Stomach (tissue), 9 donors: ENCODE results near the gene LILRB5. TPM values are rescaled to one million over a fixed set of nuclear protein-coding genes. Genes with fewer than 3 reads are reported as not detected.

Experiments
- DNase-seq, 2 donors: peaks; one replicate each; pipeline versions ENCODE4 v3.0.0 to v3.0.0-alpha.2; 2013 to 2019
- H3K27ac ChIP-seq, 5 donors: fragments of 200-600 bp in 4 of 5; sonication (generic) in 4 of 5; one replicate each; pipeline ENCODE4 v1.5.1; 2013 to 2019; ENCODE audit warnings: mild to moderate bottlenecking in 1 of 5, moderate library complexity in 1 of 5
- H3K27me3 ChIP-seq, 3 donors: fragments of 200-600 bp; sonication (generic); one replicate each; pipeline ENCODE4 v1.5.1; 2017 to 2019; ENCODE audit warnings: mixed run types in 1 of 3
- H3K36me3 ChIP-seq, 4 donors: fragments of 200-600 bp; sonication (generic); 1 replicate in 3 of 4; 2 replicates in 1 of 4; pipeline ENCODE4 v1.5.1; 2016 to 2019
- H3K4me1 ChIP-seq, 4 donors: fragments of 200-600 bp; sonication (generic); one replicate each; pipeline ENCODE4 v1.5.1; 2016 to 2019
- H3K4me3 ChIP-seq, 4 donors: fragments of 200-600 bp; sonication (generic) in 3 of 4; one replicate each; pipeline ENCODE4 v1.5.1; 2016 to 2019; ENCODE audit warnings: mild to moderate bottlenecking in 1 of 4
- H3K9me3 ChIP-seq, 4 donors: fragments of 200-600 bp; sonication (generic); one replicate each; pipeline ENCODE4 v1.5.1; 2016 to 2019
- EP300 ChIP-seq: sonication (generic); formaldehyde crosslinking; IDR thresholded peaks from one replicate; pipeline ENCODE4 v1.6.1; 2017; ENCODE audit warnings: antibody characterized with exemption
- POLR2A ChIP-seq, 4 donors: fragments of 450-650 bp; IDR thresholded peaks; one replicate each; pipeline ENCODE4 v1.6.1; 2016; ENCODE audit warnings: antibody characterized with exemption in 4 of 4, control low read depth in 2 of 4, mild to moderate bottlenecking in 1 of 4, moderate library complexity in 1 of 4
- POLR2AphosphoS5 ChIP-seq, 3 donors: sonication (generic); formaldehyde crosslinking; IDR thresholded peaks; one replicate each; pipeline ENCODE4 v1.6.1; 2016; ENCODE audit warnings: antibody characterized with exemption in 3 of 3
- WGBS, 5 donors: extraction: QIAGEN DNeasy Blood & Tissue Kit in 3 of 5; methylation state at CpG; one replicate each; pipeline versions ENCODE4 v1.1.5 to v1.1.7; 2013 to 2018; 5-methylcytosine and 5-hydroxymethylcytosine counted together
- intact Hi-C: fragments of 100-400 bp; cut with DNase I; formaldehyde crosslinking; loops from one replicate; pipeline ENCODE4 v1.15.1; 2023; ENCODE audit warnings: low total_unique reads
- polyA plus RNA-seq, 3 donors: library from polyadenylated mRNA; stranded (reverse); fragments of 200-250 nt; gene quantifications; one replicate each; pipeline ENCODE4 v1.2.3, GENCODE V29; 2013
- total RNA-seq, 5 donors: library from RNA; depleted of rRNA; stranded (reverse); fragments of >200 nt; gene quantifications; one replicate each; pipeline versions ENCODE4 v1.1.0 to v1.2.3, GENCODE V29; 2014 to 2016
- TF ChIP-seq, protein P1 (sequence below), 7 experiments: fragments of 450-650 bp in 4 of 7; fragments of 200-600 bp in 3 of 7; sonication (generic) in 3 of 7; IDR thresholded peaks; one replicate each; pipeline ENCODE4 v1.5.1; 2016 to 2019; ENCODE audit warnings: antibody characterized with exemption in 7 of 7, control low read depth in 2 of 7, mild to moderate bottlenecking in 1 of 7
- donor health status: healthy with polysubstance abuse.
- donor health status: Bipolar disorder and iron deficiency.
- donor health status: healthy.

Gene LILRB5
- total and polyA plus RNA-seq, 8 donors = 0.28 to 40.8 (median 3.1) TPM; not detected in 1

DNA sequence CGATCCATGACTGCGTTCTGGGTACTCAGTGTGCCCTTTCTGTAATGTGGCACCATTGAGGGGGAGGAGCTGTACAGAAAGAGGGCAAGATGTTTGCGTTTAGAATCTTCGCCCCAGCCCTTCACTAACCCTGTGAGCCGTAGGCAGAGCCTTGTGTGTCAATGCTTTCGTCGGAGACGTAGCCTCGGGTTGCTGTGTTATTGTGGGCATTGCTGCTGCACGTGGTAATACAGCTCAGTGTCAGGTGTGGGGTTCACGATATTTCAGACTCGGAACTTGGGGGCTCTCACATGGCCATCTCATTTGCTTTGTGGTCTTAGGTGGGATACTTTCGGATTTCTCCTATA is 50.3 kb downstream of the LILRB5 start:
- peaks cover 58 to 71% (median 68%) of the 10 kb centered on the region in 4 donors for H3K36me3 ChIP-seq
- H3K4me1 ChIP-seq = peaks cover 83 to 96% (median 95%) of the 10 kb centered on the region in 4 donors
- intact Hi-C loops = no loop called here
- H3K27me3 ChIP-seq = no peaks in the 10 kb centered on the region
- H3K27ac ChIP-seq = peak overlapping the region in 4 of 5 donors; percentile 52 to 94 (median 85)
- no peaks in the 10 kb centered on the region for H3K9me3 ChIP-seq
- TF ChIP-seq, protein P1, sequence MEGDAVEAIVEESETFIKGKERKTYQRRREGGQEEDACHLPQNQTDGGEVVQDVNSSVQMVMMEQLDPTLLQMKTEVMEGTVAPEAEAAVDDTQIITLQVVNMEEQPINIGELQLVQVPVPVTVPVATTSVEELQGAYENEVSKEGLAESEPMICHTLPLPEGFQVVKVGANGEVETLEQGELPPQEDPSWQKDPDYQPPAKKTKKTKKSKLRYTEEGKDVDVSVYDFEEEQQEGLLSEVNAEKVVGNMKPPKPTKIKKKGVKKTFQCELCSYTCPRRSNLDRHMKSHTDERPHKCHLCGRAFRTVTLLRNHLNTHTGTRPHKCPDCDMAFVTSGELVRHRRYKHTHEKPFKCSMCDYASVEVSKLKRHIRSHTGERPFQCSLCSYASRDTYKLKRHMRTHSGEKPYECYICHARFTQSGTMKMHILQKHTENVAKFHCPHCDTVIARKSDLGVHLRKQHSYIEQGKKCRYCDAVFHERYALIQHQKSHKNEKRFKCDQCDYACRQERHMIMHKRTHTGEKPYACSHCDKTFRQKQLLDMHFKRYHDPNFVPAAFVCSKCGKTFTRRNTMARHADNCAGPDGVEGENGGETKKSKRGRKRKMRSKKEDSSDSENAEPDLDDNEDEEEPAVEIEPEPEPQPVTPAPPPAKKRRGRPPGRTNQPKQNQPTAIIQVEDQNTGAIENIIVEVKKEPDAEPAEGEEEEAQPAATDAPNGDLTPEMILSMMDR (IDR thresholded peaks at IDR 0.05) = no peak
- TF ChIP-seq EP300 = no peak
- TF ChIP-seq POLR2AphosphoS5 (IDR thresholded peaks at IDR 0.05) = no peak
- TF ChIP-seq POLR2A (IDR thresholded peaks at IDR 0.05) = no peak
- peak overlapping the region in 2 of 4 donors; percentile 81 to 89 for H3K4me3 ChIP-seq
- 70 to 79% (median 77%) methylated on average over 13 of the region's 13 CpGs for WGBS, 5 donors
- DNase-seq = no peak

- Histone ChIP-seq H3K36me3 (peaks cover 59 to 76% (median 71%) of the 10 kb centered on the region in 4 donors), H3K27ac (peak overlapping the region in 4 of 5 donors; percentile 52 to 94 (median 85)), H3K9me3 (no peaks in the 10 kb centered on the region), H3K4me1 (peaks cover 87 to 100% (median 100%) of the 10 kb centered on the region in 4 donors), H3K27me3 (no peaks in the 10 kb centered on the region), H3K4me3 (peak overlapping the region in 2 of 4 donors; percentile 81 to 89)
- WGBS, 5 donors = 83 to 89% (median 85%) methylated on average over 20 to 27 of the region's 27 CpGs
- DNase-seq = no peak
- TF ChIP-seq POLR2AphosphoS5 (IDR thresholded peaks at IDR 0.05) = no peak
- TF ChIP-seq, protein P1 (IDR thresholded peaks at IDR 0.05) = no peak
- TF ChIP-seq POLR2A (IDR thresholded peaks at IDR 0.05) = no peak
- no peak for TF ChIP-seq EP300
- intact Hi-C loops = no loop called here
Observed at GRCh38 chr19:54206030-54206830, 50.8 kb downstream of the LILRB5 start.

- intact Hi-C loops = no loop called here
- H3K4me1 ChIP-seq = peaks cover 77 to 91% (median 90%) of the 10 kb centered on the region in 4 donors
Observed at GRCh38 chr19:54204767-54205468, 52.2 kb downstream of the LILRB5 start.

More at GRCh38 chr19:54204767-54205468, 52.2 kb downstream of the LILRB5 start:
- WGBS, 5 donors = 73 to 84% (median 79%) methylated on average over 4 of the region's 4 CpGs
- Histone ChIP-seq H3K4me3 (peak overlapping the region in 2 of 4 donors; percentile 81 to 89), H3K9me3 (no peaks in the 10 kb centered on the region), H3K27ac (peak overlapping the region in 2 of 5 donors; percentile 89 to 94), H3K36me3 (peaks cover 59 to 76% (median 71%) of the 10 kb centered on the region in 4 donors), H3K27me3 (no peaks in the 10 kb centered on the region)
- no peak for DNase-seq
- TF ChIP-seq, protein P1 (IDR thresholded peaks at IDR 0.05) = no peak
- TF ChIP-seq EP300 (no peak), POLR2AphosphoS5 (IDR thresholded peaks at IDR 0.05) (no peak), POLR2A (IDR thresholded peaks at IDR 0.05) (no peak)
